Measurements from ENCODE around the gene OCA2. TPM values are rescaled to one million over a fixed set of nuclear protein-coding genes. Genes with fewer than 3 reads are reported as not detected.

Gene OCA2
- total RNA-seq, 2 donors from 2014 or later = 0.10 to 0.82 TPM

DNA sequence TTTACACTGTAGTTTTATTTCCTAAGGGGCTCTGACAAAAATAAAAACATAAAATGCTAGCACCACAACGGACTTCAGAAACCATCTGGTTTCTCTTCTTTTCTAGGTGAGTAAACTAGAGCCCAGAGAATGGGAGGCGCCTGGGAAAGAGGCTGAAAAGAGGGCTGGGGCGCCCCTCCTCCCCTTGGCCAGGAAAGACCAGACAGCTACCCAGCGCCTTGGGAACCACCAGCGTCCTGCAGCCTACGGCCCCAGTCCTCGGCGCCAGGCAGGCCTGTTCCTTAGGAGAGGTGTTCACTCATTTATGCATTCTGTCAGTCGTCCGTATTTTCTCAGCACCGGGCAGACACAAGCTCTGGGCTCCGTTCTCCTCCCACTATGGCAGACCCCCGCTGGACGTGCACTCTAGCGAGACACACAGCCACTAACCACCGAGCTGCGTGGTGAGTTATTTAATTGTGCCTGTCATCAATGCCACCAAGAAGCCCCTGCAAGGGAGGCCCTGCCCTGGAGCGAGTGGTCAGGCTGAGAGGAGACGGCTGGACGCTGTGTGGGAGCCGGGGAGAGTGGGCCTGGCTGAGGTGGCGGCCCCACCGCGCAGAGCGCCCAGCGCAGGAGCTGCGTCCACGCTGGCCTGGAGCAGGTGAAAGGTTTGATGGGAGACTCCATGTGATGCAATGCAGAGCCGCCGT is 294.4 kb downstream of the OCA2 start:
- no peaks in the 10 kb centered on the region for H3K9me3 ChIP-seq
- H3K4me1 ChIP-seq = no peaks in the 10 kb centered on the region
- H3K36me3 ChIP-seq = no peaks in the 10 kb centered on the region
- H3K27ac ChIP-seq = no peak overlapping the region
- H3K9ac ChIP-seq (ENCODE audit: low read depth in 2 of 2, low read length in 2 of 2) = no peak overlapping the region
- no peak overlapping the region for H3K4me3 ChIP-seq
- H3K27me3 ChIP-seq = no peaks in the 10 kb centered on the region
- no peak for DNase-seq
- TF ChIP-seq CTCF (IDR thresholded peaks at IDR 0.05) = no peak
- intact Hi-C loops (cut with DNase I) = no loop called here

DNA sequence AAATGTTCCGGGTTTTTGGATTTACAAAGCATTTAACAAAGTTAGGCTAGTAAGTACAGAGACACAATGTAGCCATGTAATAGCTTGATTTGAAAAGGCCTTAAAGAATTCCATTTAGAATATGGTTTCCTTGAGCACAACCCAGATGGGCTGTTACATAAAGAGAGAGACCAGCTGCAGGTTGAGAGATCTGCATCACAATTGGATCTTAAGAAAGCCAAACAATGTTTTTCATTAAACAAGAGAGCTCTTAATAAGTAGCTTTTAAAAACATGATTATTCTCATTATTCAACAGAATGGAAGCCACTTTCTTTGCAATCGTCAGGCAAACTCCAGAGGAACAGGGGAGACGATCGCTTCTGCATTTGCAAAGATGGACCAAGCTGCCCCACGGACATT is 300.3 kb downstream of the OCA2 start:
- H3K9me3 ChIP-seq = no peaks in the 10 kb centered on the region
- DNase-seq = no peak
- intact Hi-C loops (cut with DNase I) = no loop called here
- no peaks in the 10 kb centered on the region for H3K4me1 ChIP-seq
- no peak overlapping the region for H3K4me3 ChIP-seq
- H3K36me3 ChIP-seq = no peaks in the 10 kb centered on the region
- no peak for TF ChIP-seq CTCF (IDR thresholded peaks at IDR 0.05)
- no peaks in the 10 kb centered on the region for H3K27me3 ChIP-seq
- H3K27ac ChIP-seq = no peak overlapping the region
- H3K9ac ChIP-seq (ENCODE audit: low read depth in 2 of 2, low read length in 2 of 2) = no peak overlapping the region

DNA sequence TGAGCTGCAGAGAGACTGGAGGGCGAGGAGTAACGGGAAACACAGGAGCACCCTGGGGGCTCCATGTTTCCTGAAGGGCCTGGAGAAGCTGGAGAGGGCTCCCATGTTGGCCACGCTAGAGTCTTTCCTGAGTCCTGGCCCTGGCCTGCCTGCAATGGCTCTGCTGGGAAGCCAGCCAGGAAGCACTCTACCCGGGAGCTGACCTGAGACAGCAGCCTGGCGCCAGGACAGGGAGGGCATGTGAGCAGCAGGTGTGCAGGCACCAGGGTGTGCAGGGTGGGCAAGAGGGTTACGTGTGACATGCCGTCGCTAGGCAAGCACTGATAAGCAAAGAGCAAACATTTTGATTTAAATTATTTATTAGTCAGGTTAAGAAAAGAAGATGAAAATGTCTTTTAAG is 301.4 kb downstream of the OCA2 start:
- H3K9me3 ChIP-seq = no peaks in the 10 kb centered on the region
- no peaks in the 10 kb centered on the region for H3K27me3 ChIP-seq
- H3K36me3 ChIP-seq = no peaks in the 10 kb centered on the region
- DNase-seq = no peak
- intact Hi-C loops (cut with DNase I) = no loop called here
- no peak overlapping the region for H3K4me3 ChIP-seq
- TF ChIP-seq CTCF (IDR thresholded peaks at IDR 0.05) = no peak
- no peaks in the 10 kb centered on the region for H3K4me1 ChIP-seq
- no peak overlapping the region for H3K27ac ChIP-seq
- H3K9ac ChIP-seq (ENCODE audit: low read depth in 2 of 2, low read length in 2 of 2) = no peak overlapping the region

DNA sequence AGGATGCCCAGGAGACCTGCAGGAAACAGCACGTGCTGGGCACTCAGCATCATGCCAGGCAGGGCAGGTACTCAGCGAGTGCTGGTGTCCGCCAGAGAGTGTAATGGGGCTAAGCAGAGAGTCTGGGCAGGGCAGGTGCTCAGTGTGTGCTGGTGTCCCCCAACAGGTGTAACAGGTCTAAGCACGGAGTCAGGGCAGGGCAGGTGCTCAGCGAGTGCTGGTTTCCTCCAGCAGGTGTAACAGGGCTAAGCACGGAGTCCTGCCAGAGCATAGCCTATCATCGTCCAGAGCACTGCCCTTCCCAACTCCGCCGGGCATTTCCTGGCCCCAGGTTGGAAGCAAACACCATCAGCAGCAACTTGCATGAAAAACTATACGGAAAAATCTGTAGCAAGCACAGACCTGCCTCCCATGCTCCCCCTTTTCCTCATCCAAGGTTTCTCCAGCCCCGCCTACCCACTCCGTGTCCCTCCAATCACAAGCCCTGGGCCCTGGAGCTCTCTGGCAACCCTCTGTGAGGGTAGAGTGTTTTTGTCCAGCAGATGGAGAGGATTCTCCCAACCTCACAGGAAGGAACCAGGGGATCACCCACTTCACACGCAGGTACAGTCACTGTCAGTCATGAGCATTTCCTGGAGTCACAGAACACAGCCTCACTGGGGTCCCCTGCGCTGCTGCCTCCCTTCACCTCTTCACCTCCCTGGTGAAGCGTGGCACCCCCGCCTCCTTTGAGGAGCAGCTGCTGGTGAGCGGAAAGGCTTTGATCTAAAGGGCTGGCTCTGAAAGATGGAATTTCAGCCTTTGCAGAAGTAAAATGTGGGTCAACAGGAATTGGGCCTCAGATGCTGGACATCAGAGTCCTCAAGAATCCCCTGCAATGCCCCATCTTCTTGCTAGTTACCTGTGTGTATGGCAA is 302.5 kb downstream of the OCA2 start:
- no peak for DNase-seq
- Histone ChIP-seq H3K36me3 (no peaks in the 10 kb centered on the region), H3K9ac (ENCODE audit: low read depth in 2 of 2, low read length in 2 of 2) (no peak overlapping the region), H3K27me3 (no peaks in the 10 kb centered on the region), H3K4me3 (no peak overlapping the region), H3K4me1 (no peaks in the 10 kb centered on the region), H3K27ac (no peak overlapping the region), H3K9me3 (no peaks in the 10 kb centered on the region)
- no peak for TF ChIP-seq CTCF (IDR thresholded peaks at IDR 0.05)
- intact Hi-C loops (cut with DNase I) = no loop called here

GRCh38 chr15:27792756-27793264 is 306.3 kb downstream of the OCA2 start:
- intact Hi-C loops (cut with DNase I) = no loop called here
- DNase-seq = no peak

More at GRCh38 chr15:27792756-27793264, 306.3 kb downstream of the OCA2 start:
- H3K36me3 ChIP-seq = no peaks in the 10 kb centered on the region
- H3K9ac ChIP-seq (ENCODE audit: low read depth in 2 of 2, low read length in 2 of 2) = no peak overlapping the region
- no peaks in the 10 kb centered on the region for H3K27me3 ChIP-seq
- no peaks in the 10 kb centered on the region for H3K4me1 ChIP-seq
- H3K9me3 ChIP-seq = no peaks in the 10 kb centered on the region
- H3K4me3 ChIP-seq = no peak overlapping the region
- TF ChIP-seq CTCF (IDR thresholded peaks at IDR 0.05) = no peak
- no peak overlapping the region for H3K27ac ChIP-seq

Data from colonic mucosa (tissue), 4 donors.